HepG2 (cell line): Measurements from ENCODE around the gene KCTD4. TPM values are rescaled to one million over a fixed set of nuclear protein-coding genes. Genes with fewer than 3 reads are reported as not detected.

Source experiments
- ATAC-seq: fragments of 200-7000 bp; cut with Tn5 transposase; 3 replicates; pipeline ENCODE4 v1.9.1; 2020; ENCODE audit warnings: mild to moderate bottlenecking, moderate library complexity
- BruUV-seq: library from RNA; stranded (reverse); fragments of 400-500 nt; replicated peaks from 2 replicates; lab custom pipeline; 2021; lab: Mats Ljungman, UMichigan
- CTCF ChIA-PET: fragments of 300-600 bp; formaldehyde crosslinking; extraction: SDS; loops from one replicate; lab custom pipeline; 2021; ENCODE audit warnings: low total read pairs, inconsistent platforms, low intra/inter-chr PET ratio; lab: Yijun Ruan, JAX
- POLR2A ChIA-PET: fragments of 350-600 bp; sonication (Branson Sonifier 250); formaldehyde crosslinking; loops from one replicate; lab custom pipeline; 2020; ENCODE audit warnings: antibody characterized with exemption, inconsistent platforms; lab: Yijun Ruan, JAX
- DNase-seq: peaks from one replicate; pipeline ENCODE4 v3.0.0-alpha.2; 2015; ENCODE audit warnings: low spot score
- FAIRE-seq: peaks from 3 replicates; lab custom pipeline; 2011; peaks lifted over from hg19 to GRCh38; lab: Jason Lieb, UNC
- H2AFZ ChIP-seq: one replicate; pipeline ENCODE4 v1.6.1; 2011; ENCODE audit warnings: low read length, inconsistent platforms
- H3K27ac ChIP-seq: fragments of 300-600 bp; 3 replicates; pipeline ENCODE4 v1.8.0; 2011; ENCODE audit warnings: mixed run types, mild to moderate bottlenecking, mixed read lengths, low read length, inconsistent platforms; ENCODE audit not compliant: insufficient read depth; ENCODE audit errors: extremely low read length
- H3K27me3 ChIP-seq, 2 experiments: fragments of 200-600 bp in 1 of 2; 2 replicates in 1 of 2; 3 replicates in 1 of 2; pipeline versions ENCODE4 v1.6.0 to v1.8.0; 2011; ENCODE audit warnings: low read length in 2 of 2, mild to moderate bottlenecking in 2 of 2, moderate library complexity in 2 of 2, inconsistent platforms in 1 of 2; ENCODE audit not compliant: insufficient read depth in 2 of 2, control insufficient read depth in 1 of 2
- H3K36me3 ChIP-seq, 2 experiments: fragments of 200-600 bp in 1 of 2; replicated peaks in 1 of 2; 2 replicates in 1 of 2; 3 replicates in 1 of 2; pipeline versions ENCODE4 v1.5.1 to v1.8.0; 2011; ENCODE audit warnings: low read length in 2 of 2, inconsistent platforms in 1 of 2; ENCODE audit not compliant: insufficient read depth in 2 of 2, control insufficient read depth in 1 of 2
- H3K4me1 ChIP-seq: 2 replicates; pipeline ENCODE4 v1.5.1; 2012; ENCODE audit warnings: low read length, inconsistent platforms; ENCODE audit not compliant: insufficient read depth
- H3K4me2 ChIP-seq: 2 replicates; pipeline ENCODE4 v1.6.0; 2011; ENCODE audit warnings: low read depth, low read length, inconsistent platforms
- H3K4me3 ChIP-seq, 3 experiments: fragments of 200-600 bp in 1 of 3; sonication (generic), shearing (Covaris generic) in 1 of 3; replicated peaks in 1 of 3; 2 replicates each; pipeline ENCODE4 v1.5.1; 2011 to 2016; ENCODE audit warnings: low read length in 3 of 3, inconsistent platforms in 2 of 3, low read depth in 2 of 3, mild to moderate bottlenecking in 2 of 3, control low read depth in 1 of 3, mixed read lengths in 1 of 3; ENCODE audit not compliant: insufficient read depth in 1 of 3
- H3K79me2 ChIP-seq: one replicate; pipeline ENCODE4 v1.6.1; 2011; ENCODE audit warnings: low read length, inconsistent platforms; ENCODE audit not compliant: insufficient read depth
- H3K9ac ChIP-seq: 2 replicates; pipeline ENCODE4 v1.6.0; 2011; ENCODE audit warnings: mild to moderate bottlenecking, low read depth, low read length, inconsistent platforms; ENCODE audit not compliant: insufficient read depth
- H3K9me3 ChIP-seq: 2 replicates; pipeline ENCODE4 v1.5.1; 2012; ENCODE audit warnings: mild to moderate bottlenecking, low read length
- H4K20me1 ChIP-seq: 2 replicates; pipeline ENCODE4 v1.6.0; 2011; ENCODE audit warnings: inconsistent platforms, mild to moderate bottlenecking, low read length, moderate library complexity; ENCODE audit not compliant: insufficient read depth
- GABPA ChIP-seq, 2 experiments: IDR thresholded peaks; 2 replicates each; pipeline ENCODE4 v1.6.1; 2011 to 2016; ENCODE audit warnings: low read depth in 2 of 2, low read length in 1 of 2, missing biosample characterization in 1 of 2, missing genetic modification characterization in 1 of 2
- HNF4G ChIP-seq, 2 experiments: sonication (generic) in 1 of 2; formaldehyde crosslinking in 1 of 2; IDR thresholded peaks; 2 replicates each; pipeline versions ENCODE4 v1.4.0 to v1.6.1; 2011 to 2020; ENCODE audit warnings: borderline replicate concordance in 2 of 2, low read depth in 2 of 2, mild to moderate bottlenecking in 2 of 2, low read length in 1 of 2, missing genetic modification reagents in 1 of 2, moderate library complexity in 1 of 2
- NFATC3 ChIP-seq: sonication (generic); formaldehyde crosslinking; IDR thresholded peaks from 2 replicates; pipeline ENCODE4 v1.5.1; 2020; ENCODE audit warnings: mild to moderate bottlenecking, missing genetic modification reagents
- SMAD9 ChIP-seq: sonication (generic); formaldehyde crosslinking; IDR thresholded peaks from 2 replicates; pipeline ENCODE4 v1.5.1; 2020; ENCODE audit warnings: mild to moderate bottlenecking, missing genetic modification reagents
- ZFP36L2 ChIP-seq: sonication (generic); formaldehyde crosslinking; IDR thresholded peaks from 2 replicates; pipeline ENCODE4 v1.4.0; 2020; ENCODE audit warnings: missing genetic modification reagents
- ZNF562 ChIP-seq: sonication (generic); formaldehyde crosslinking; IDR thresholded peaks from 2 replicates; pipeline ENCODE4 v1.8.0; 2022; ENCODE audit warnings: missing genetic modification reagents, borderline replicate concordance
- ZNF569 ChIP-seq: sonication (generic); formaldehyde crosslinking; IDR thresholded peaks from 2 replicates; pipeline ENCODE4 v1.5.0; 2020; ENCODE audit warnings: mild to moderate bottlenecking, missing genetic modification reagents, moderate library complexity, borderline replicate concordance
- WGBS: methylation state at CpG from one replicate; pipeline ENCODE4 v1.1.6; 2017; ENCODE audit warnings: low lambda C conversion rate; 5-methylcytosine and 5-hydroxymethylcytosine counted together
- in situ Hi-C: cut with HindIII; loops from 2 replicates; pipeline ENCODE4 v1.10.0; 2017; ENCODE audit warnings: low pct_unique_long_range_greater_than_20kb; ENCODE audit not compliant: extremely low pct_ligation_motif_present
- intact Hi-C: fragments of 100-400 bp; cut with micrococcal nuclease; formaldehyde crosslinking; loops from one replicate; pipeline ENCODE4 v1.10.0; 2022; ENCODE audit not compliant: unreplicated experiment
- polyA plus RNA-seq, 8 experiments: library from polyadenylated mRNA; depleted of rRNA in 3 of 8; stranded (reverse) in 7 of 8; unstranded in 1 of 8; fragments of >200 nt; fragmentation: Illumina TruSeq in 4 of 8; extraction: Trizol in 4 of 8; gene quantifications; 2 replicates each; pipeline versions ENCODE4 v1.2.1 to v1.2.3, GENCODE V29; 2011 to 2016; ENCODE audit warnings: low read depth in 4 of 8, missing spikeins in 1 of 8, mixed read lengths in 1 of 8; ENCODE audit not compliant: insufficient read depth in 1 of 8
- total RNA-seq, 5 experiments: library from RNA; depleted of rRNA; stranded (reverse); fragments of >200 nt; fragmentation: Illumina TruSeq; extraction: Trizol; gene quantifications; 2 replicates each; pipeline ENCODE4 v1.2.3, GENCODE V29; 2016; ENCODE audit warnings: low read depth in 1 of 5
- TF ChIP-seq, protein P1 (sequence below): sonication (generic); formaldehyde crosslinking; IDR thresholded peaks from 2 replicates; pipeline ENCODE4 v1.4.0; 2020; ENCODE audit warnings: missing genetic modification reagents, low read depth, mild to moderate bottlenecking, borderline replicate concordance
- TF ChIP-seq, protein P2 (sequence below): sonication (generic); formaldehyde crosslinking; IDR thresholded peaks from 2 replicates; pipeline ENCODE4 v1.8.0; 2022; ENCODE audit warnings: missing genetic modification reagents, mild to moderate bottlenecking, borderline replicate concordance
- TF ChIP-seq, protein P3 (sequence below): sonication (generic); formaldehyde crosslinking; IDR thresholded peaks from 2 replicates; pipeline ENCODE4 v1.4.0; 2020; ENCODE audit warnings: missing genetic modification reagents

The KCTD4 gene
- total and polyA plus RNA-seq, 2 of the 13 experiments (the other 11 are each of a cell fraction or from before 2014, with no cell fraction given), result not detected

DNA sequence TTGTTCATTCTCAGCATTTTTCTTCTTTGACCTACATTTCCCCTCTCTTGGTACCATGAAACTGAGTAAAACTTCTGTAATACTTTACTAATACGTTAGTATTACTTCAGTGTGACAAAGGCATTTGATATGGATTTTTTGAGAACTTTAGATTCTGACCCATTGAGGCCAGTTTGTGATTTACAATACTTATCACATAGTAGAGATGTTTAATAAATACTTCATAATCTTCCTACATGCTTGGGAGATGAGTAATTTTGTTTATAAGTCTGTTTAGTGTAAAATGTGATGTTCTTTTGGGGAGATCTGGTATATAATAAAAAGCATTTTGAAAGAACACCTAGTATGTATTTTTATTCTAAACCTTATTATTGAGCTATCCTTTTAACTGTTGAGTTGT lies 50.9 kb downstream of the KCTD4 start:
- no peak for ATAC-seq
- H3K79me2 ChIP-seq, result peaks cover 14% of the 10 kb centered on the region
- WGBS, result 94% methylated on average over 1 of the region's 1 CpG
- no peak overlapping the region for H3K27ac ChIP-seq
- H3K4me2 ChIP-seq, result no peak overlapping the region
- in situ Hi-C loops, result no loop called here
- POLR2A ChIA-PET, result no interaction called here
- TF ChIP-seq, protein P1, sequence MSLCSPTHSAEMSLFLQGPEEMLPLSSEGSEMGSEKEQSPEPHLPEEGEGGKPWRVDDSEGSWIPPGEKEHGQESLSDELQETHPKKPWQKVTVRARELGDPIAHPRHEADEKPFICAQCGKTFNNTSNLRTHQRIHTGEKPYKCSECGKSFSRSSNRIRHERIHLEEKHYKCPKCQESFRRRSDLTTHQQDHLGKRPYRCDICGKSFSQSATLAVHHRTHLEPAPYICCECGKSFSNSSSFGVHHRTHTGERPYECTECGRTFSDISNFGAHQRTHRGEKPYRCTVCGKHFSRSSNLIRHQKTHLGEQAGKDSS (CRISPR knock-in tag), result no peak
- TF ChIP-seq ZFP36L2, result no peak
- TF ChIP-seq, protein P2, sequence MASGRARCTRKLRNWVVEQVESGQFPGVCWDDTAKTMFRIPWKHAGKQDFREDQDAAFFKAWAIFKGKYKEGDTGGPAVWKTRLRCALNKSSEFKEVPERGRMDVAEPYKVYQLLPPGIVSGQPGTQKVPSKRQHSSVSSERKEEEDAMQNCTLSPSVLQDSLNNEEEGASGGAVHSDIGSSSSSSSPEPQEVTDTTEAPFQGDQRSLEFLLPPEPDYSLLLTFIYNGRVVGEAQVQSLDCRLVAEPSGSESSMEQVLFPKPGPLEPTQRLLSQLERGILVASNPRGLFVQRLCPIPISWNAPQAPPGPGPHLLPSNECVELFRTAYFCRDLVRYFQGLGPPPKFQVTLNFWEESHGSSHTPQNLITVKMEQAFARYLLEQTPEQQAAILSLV (CRISPR knock-in tag), result no peak
- no peak for TF ChIP-seq SMAD9 (CRISPR knock-in tag)
- no peak for TF ChIP-seq HNF4G (IDR thresholded peaks at IDR 0.05; ENCODE audit: borderline replicate concordance, low read depth, low read length)
- TF ChIP-seq HNF4G (CRISPR knock-in tag; IDR thresholded peaks at IDR 0.05; ENCODE audit: borderline replicate concordance, low read depth), result no peak
- no peak for TF ChIP-seq GABPA (IDR thresholded peaks at IDR 0.05; ENCODE audit: low read depth, low read length)
- TF ChIP-seq GABPA (CRISPR knock-in tag; IDR thresholded peaks at IDR 0.05; ENCODE audit: low read depth), result no peak
- TF ChIP-seq ZNF562 (CRISPR knock-in tag), result no peak
- TF ChIP-seq ZNF569, result no peak
- TF ChIP-seq NFATC3 (CRISPR knock-in tag), result no peak
- TF ChIP-seq, protein P3, sequence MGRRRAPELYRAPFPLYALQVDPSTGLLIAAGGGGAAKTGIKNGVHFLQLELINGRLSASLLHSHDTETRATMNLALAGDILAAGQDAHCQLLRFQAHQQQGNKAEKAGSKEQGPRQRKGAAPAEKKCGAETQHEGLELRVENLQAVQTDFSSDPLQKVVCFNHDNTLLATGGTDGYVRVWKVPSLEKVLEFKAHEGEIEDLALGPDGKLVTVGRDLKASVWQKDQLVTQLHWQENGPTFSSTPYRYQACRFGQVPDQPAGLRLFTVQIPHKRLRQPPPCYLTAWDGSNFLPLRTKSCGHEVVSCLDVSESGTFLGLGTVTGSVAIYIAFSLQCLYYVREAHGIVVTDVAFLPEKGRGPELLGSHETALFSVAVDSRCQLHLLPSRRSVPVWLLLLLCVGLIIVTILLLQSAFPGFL (CRISPR knock-in tag), result no peak
- TF ChIP-seq, all 625 proteins: peak for 0
- intact Hi-C loops, result no loop called here
- CTCF ChIA-PET, result no interaction called here
- Histone ChIP-seq H4K20me1 (no peaks in the 10 kb centered on the region), H3K27me3 (no peaks in the 10 kb centered on the region), H3K9ac (no peak overlapping the region), H3K9me3 (no peaks in the 10 kb centered on the region), H3K4me3 (no peak overlapping the region), H3K4me1 (no peaks in the 10 kb centered on the region), H3K36me3 (peaks cover under 1 to 13% of the 10 kb centered on the region in 2 experiments; a peak in 4 of 5 replicates), H2AFZ (no peak overlapping the region)
- FAIRE-seq, result no peak
- BruUV-seq, result no TSS peak
- no peak for DNase-seq
